Activated naive CD4-positive, alpha-beta T cell treated with anti-CD3 and anti-CD28 coated beads, Interleukin-2, amount 50 U/mL, for 24 hours (primary cell): ENCODE measurements around the gene GATAD2B.

ENCODE experiments used
- H3K27ac Mint-ChIP-seq: one replicate; pipeline ENCODE4 v1.8.0; 2021; ENCODE audit warnings: mild to moderate bottlenecking, mixed read lengths
- H3K27me3 Mint-ChIP-seq: one replicate; pipeline ENCODE4 v1.8.0; 2021; ENCODE audit warnings: mixed read lengths
- H3K36me3 Mint-ChIP-seq: one replicate; pipeline ENCODE4 v1.8.0; 2021; ENCODE audit warnings: mixed read lengths
- H3K4me1 Mint-ChIP-seq: one replicate; pipeline ENCODE4 v1.8.0; 2021; ENCODE audit warnings: mixed read lengths
- H3K4me3 Mint-ChIP-seq: one replicate; pipeline ENCODE4 v1.8.0; 2021; ENCODE audit warnings: mild to moderate bottlenecking, mixed read lengths
- H3K9me3 Mint-ChIP-seq: one replicate; pipeline ENCODE4 v1.8.0; 2021; ENCODE audit warnings: mixed read lengths

Gene GATAD2B

GRCh38 chr1:153941826-153942725 lies 19.3 kb upstream of the GATAD2B start:
- no peak overlapping the region for H3K27ac Mint-ChIP-seq
- no peaks in the 10 kb centered on the region for H3K27me3 Mint-ChIP-seq
- no peaks in the 10 kb centered on the region for H3K9me3 Mint-ChIP-seq
- H3K36me3 Mint-ChIP-seq = peaks cover 12% of the 10 kb centered on the region
- peaks cover 39% of the 10 kb centered on the region for H3K4me1 Mint-ChIP-seq
- H3K4me3 Mint-ChIP-seq = no peak overlapping the region

GRCh38 chr1:153940756-153941155 lies 18.0 kb upstream of the GATAD2B start:
- no peaks in the 10 kb centered on the region for H3K9me3 Mint-ChIP-seq
- peaks cover 15% of the 10 kb centered on the region for H3K36me3 Mint-ChIP-seq
- no peaks in the 10 kb centered on the region for H3K27me3 Mint-ChIP-seq
- H3K4me1 Mint-ChIP-seq = peaks cover 43% of the 10 kb centered on the region
- H3K27ac Mint-ChIP-seq = no peak overlapping the region
- H3K4me3 Mint-ChIP-seq = no peak overlapping the region

GRCh38 chr1:153939476-153939875 lies 16.7 kb upstream of the GATAD2B start:
- Mint-ChIP-seq H3K4me3 (no peak overlapping the region), H3K4me1 (peaks cover 38% of the 10 kb centered on the region), H3K36me3 (peaks cover 13% of the 10 kb centered on the region), H3K27me3 (no peaks in the 10 kb centered on the region), H3K9me3 (no peaks in the 10 kb centered on the region), H3K27ac (no peak overlapping the region)

- H3K4me3 Mint-ChIP-seq = no peak overlapping the region
- peaks cover 34% of the 10 kb centered on the region for H3K4me1 Mint-ChIP-seq
- peaks cover 13% of the 10 kb centered on the region for H3K36me3 Mint-ChIP-seq
- no peak overlapping the region for H3K27ac Mint-ChIP-seq
- no peaks in the 10 kb centered on the region for H3K27me3 Mint-ChIP-seq
- H3K9me3 Mint-ChIP-seq = no peaks in the 10 kb centered on the region
Observed at GRCh38 chr1:153938996-153939395, 16.2 kb upstream of the GATAD2B start.

- H3K4me3 Mint-ChIP-seq = no peak overlapping the region
- no peaks in the 10 kb centered on the region for H3K9me3 Mint-ChIP-seq
- no peak overlapping the region for H3K27ac Mint-ChIP-seq
- peaks cover 13% of the 10 kb centered on the region for H3K36me3 Mint-ChIP-seq
- H3K4me1 Mint-ChIP-seq = peaks cover 19% of the 10 kb centered on the region
- H3K27me3 Mint-ChIP-seq = no peaks in the 10 kb centered on the region
Observed at GRCh38 chr1:153937331-153937730, 14.6 kb upstream of the GATAD2B start.

GRCh38 chr1:153936011-153936802 lies 13.4 kb upstream of the GATAD2B start:
- Mint-ChIP-seq H3K36me3 (peaks cover 13% of the 10 kb centered on the region), H3K27ac (peak overlapping the region; percentile 56)

GRCh38 chr1:153934746-153935145 lies 12.0 kb upstream of the GATAD2B start:
- H3K4me1 Mint-ChIP-seq = peaks cover 4% of the 10 kb centered on the region
- H3K36me3 Mint-ChIP-seq = peaks cover 7% of the 10 kb centered on the region

More at GRCh38 chr1:153936011-153936802, 13.4 kb upstream of the GATAD2B start:
- Mint-ChIP-seq H3K4me1 (peaks cover 12% of the 10 kb centered on the region), H3K9me3 (no peaks in the 10 kb centered on the region), H3K27me3 (no peaks in the 10 kb centered on the region), H3K4me3 (no peak overlapping the region)

GRCh38 chr1:153933955-153934354 lies 11.2 kb upstream of the GATAD2B start:
- Mint-ChIP-seq H3K27me3 (no peaks in the 10 kb centered on the region), H3K4me1 (peaks cover 5% of the 10 kb centered on the region), H3K4me3 (no peak overlapping the region), H3K36me3 (peaks cover 3% of the 10 kb centered on the region), H3K27ac (no peak overlapping the region), H3K9me3 (no peaks in the 10 kb centered on the region)

More at GRCh38 chr1:153934746-153935145, 12.0 kb upstream of the GATAD2B start:
- H3K27ac Mint-ChIP-seq = no peak overlapping the region
- H3K4me3 Mint-ChIP-seq = no peak overlapping the region
- H3K9me3 Mint-ChIP-seq = no peaks in the 10 kb centered on the region
- no peaks in the 10 kb centered on the region for H3K27me3 Mint-ChIP-seq

GRCh38 chr1:153933430-153933829 lies 10.7 kb upstream of the GATAD2B start:
- H3K27ac Mint-ChIP-seq = no peak overlapping the region
- no peak overlapping the region for H3K4me3 Mint-ChIP-seq
- peaks cover 10% of the 10 kb centered on the region for H3K4me1 Mint-ChIP-seq
- peaks cover 3% of the 10 kb centered on the region for H3K36me3 Mint-ChIP-seq
- no peaks in the 10 kb centered on the region for H3K27me3 Mint-ChIP-seq
- H3K9me3 Mint-ChIP-seq = no peaks in the 10 kb centered on the region

GRCh38 chr1:153932156-153933131 lies 9.7 kb upstream of the GATAD2B start:
- Mint-ChIP-seq H3K27ac (peak overlapping the region; percentile 17), H3K36me3 (peaks cover 3% of the 10 kb centered on the region)

GRCh38 chr1:153929981-153930948 lies 7.5 kb upstream of the GATAD2B start:
- Mint-ChIP-seq H3K4me3 (no peak overlapping the region), H3K36me3 (no peaks in the 10 kb centered on the region), H3K9me3 (no peaks in the 10 kb centered on the region), H3K27me3 (no peaks in the 10 kb centered on the region), H3K27ac (peak overlapping the region; percentile 23), H3K4me1 (peaks cover 12% of the 10 kb centered on the region)

More at GRCh38 chr1:153932156-153933131, 9.7 kb upstream of the GATAD2B start:
- Mint-ChIP-seq H3K9me3 (no peaks in the 10 kb centered on the region), H3K4me1 (peaks cover 16% of the 10 kb centered on the region), H3K27me3 (no peaks in the 10 kb centered on the region), H3K4me3 (no peak overlapping the region)

- no peak overlapping the region for H3K27ac Mint-ChIP-seq
- H3K9me3 Mint-ChIP-seq = no peaks in the 10 kb centered on the region
- no peak overlapping the region for H3K4me3 Mint-ChIP-seq
- no peaks in the 10 kb centered on the region for H3K27me3 Mint-ChIP-seq
- peaks cover 12% of the 10 kb centered on the region for H3K4me1 Mint-ChIP-seq
- H3K36me3 Mint-ChIP-seq = no peaks in the 10 kb centered on the region
Observed at GRCh38 chr1:153929426-153929825, 6.7 kb upstream of the GATAD2B start.

GRCh38 chr1:153928791-153929341 lies 6.1 kb upstream of the GATAD2B start:
- Mint-ChIP-seq H3K36me3 (no peaks in the 10 kb centered on the region), H3K27me3 (no peaks in the 10 kb centered on the region), H3K4me1 (peaks cover 13% of the 10 kb centered on the region), H3K4me3 (no peak overlapping the region), H3K27ac (peak overlapping the region; percentile 37), H3K9me3 (no peaks in the 10 kb centered on the region)

GRCh38 chr1:153928245-153928644 lies 5.5 kb upstream of the GATAD2B start:
- Mint-ChIP-seq H3K27me3 (no peaks in the 10 kb centered on the region), H3K36me3 (no peaks in the 10 kb centered on the region), H3K4me3 (no peak overlapping the region), H3K4me1 (peaks cover 16% of the 10 kb centered on the region), H3K27ac (peak overlapping the region; percentile 37), H3K9me3 (no peaks in the 10 kb centered on the region)
